NCI-H526 (cell line): ENCODE data around the gene CSTPP1.
"Not testable (repeated sequence)": the region's sequence is repeated elsewhere in the genome, so short reads cannot be mapped to it uniquely, and the experiment has no call there.

Experiments used
- DNase-seq, 2 experiments: peaks; one replicate each; lab custom pipeline; 2025; lab: John Stamatoyannopoulos, UW

Gene CSTPP1

GRCh38 chr11:46912526-46913150 is 23.9 kb upstream of the CSTPP1 start:
- DNase-seq: peak; percentile 94 to 95

DNA sequence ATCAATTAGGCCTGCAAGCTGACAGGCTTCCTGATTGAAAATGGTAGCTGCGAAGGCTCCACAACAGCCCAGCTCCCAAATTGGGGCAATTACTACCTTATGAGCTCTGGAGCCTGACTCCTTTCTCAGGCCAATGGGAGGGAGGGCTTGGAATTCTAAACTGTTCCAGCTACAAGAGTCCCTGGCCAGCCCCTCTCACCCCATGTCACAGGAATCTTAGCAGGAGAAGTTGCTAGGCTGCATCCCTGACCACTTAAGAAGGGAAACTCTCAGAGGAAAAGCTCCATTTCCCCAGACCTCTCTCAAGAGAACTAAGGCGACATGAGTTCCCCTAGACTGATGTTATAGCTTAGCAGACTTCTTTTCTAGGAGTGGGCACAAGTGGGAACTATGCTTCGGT is 23.1 kb upstream of the CSTPP1 start:
- DNase-seq: no peak

- no peak for DNase-seq
These were observed 22.2 kb upstream of the CSTPP1 start for GRCh38 chr11:46914363-46914762.

DNA sequence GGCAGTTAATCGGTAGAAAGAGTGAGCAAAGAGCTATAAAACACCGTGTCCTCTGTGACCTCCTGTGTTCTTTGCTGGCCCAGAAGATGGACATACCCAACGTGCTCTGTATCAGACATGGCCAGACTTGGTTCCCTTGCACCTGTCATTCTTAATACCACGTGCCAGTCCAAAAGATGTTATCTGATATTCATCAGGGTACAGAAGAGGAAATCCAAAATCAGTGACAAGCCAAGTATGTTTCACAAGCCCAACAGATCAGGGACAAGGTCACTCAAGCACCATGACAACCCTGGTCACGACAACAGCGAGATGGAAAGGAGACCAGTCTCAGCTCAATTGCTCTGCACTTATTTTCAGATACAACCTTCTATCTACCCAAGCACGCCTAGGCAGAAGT is 21.7 kb upstream of the CSTPP1 start:
- no peak for DNase-seq

DNA sequence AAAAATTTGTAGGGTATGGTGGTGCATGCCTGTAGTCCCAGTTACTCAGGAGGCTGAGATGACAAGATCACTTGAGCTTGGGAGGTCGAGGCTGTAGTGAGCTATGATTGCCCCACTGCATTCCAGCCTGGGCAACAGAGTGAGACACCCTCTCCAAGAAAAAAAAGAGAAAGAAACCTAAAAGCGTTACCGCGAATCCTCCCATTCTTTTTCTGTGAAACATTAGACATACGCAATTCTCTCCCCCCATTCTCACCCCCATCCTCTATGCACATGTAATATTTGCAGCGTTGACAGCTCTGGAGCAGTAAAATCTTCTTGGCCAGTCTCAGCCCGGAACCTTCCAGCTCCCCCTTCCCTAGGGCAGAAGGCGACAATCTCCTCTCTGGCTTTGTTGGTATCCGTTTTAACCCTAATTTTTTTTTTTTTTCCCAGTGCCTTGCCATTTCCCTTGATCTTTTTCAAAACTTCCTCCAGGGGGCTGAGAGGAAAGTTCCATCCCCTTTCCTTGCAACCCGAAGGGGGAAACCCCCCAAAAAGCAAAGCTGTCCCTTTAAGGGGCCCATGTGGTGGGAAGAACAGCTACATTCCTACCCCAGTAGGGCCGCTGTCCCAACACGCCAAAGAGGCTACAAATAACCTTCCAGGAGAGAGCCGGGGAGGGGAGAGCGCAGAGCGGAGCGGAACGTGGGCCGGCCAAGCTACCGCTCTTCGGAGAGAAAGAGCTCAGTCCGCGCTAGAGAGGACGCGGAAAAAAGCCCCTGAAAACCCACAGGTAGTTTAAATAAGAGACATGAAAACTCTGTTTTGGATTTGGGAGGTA is 20.1 kb upstream of the CSTPP1 start:
- peak; percentile 55 to 87 for DNase-seq

GRCh38 chr11:46917109-46917761 is 19.3 kb upstream of the CSTPP1 start:
- no peak for DNase-seq

- DNase-seq: peak in 1 of 2 experiments; percentile 65
These were observed 18.8 kb upstream of the CSTPP1 start for GRCh38 chr11:46917762-46918082.

- DNase-seq: peak in 1 of 2 experiments; percentile 87
These were observed 18.3 kb upstream of the CSTPP1 start, which contains the start of gene LRP4 for GRCh38 chr11:46918083-46918787. LRP4 (minus strand) TSS chr11:46918550; CDS start chr11:46918379, 171 bp downstream.

GRCh38 chr11:46918788-46919513 is 17.6 kb upstream of the CSTPP1 start:
- peak in 1 of 2 experiments; percentile 17 for DNase-seq

DNA sequence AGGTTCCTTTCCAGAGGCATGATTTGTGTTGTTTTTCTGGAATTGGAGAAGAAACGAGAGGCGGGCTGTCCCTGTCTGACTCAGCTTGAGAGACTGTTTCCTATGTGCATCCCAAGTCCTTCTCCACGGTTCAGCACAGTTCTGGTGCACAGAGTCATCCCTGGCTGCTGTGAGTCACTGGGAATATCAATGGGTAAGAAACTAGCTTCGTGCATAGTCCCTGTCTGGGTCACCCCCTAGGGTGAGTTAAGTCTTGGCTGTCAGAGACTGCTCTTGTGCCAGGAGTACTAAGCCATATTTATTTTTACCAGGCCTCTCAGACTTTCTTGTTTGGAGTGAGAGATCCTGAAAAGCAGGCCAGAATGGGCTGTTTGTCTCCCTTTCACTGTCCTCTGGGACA is 15.8 kb upstream of the CSTPP1 start:
- no peak for DNase-seq

GRCh38 chr11:46927928-46928327 is 8.6 kb upstream of the CSTPP1 start:
- DNase-seq: not testable (repeated sequence)

GRCh38 chr11:46928701-46929100 is 7.9 kb upstream of the CSTPP1 start:
- not testable (repeated sequence) for DNase-seq

DNA sequence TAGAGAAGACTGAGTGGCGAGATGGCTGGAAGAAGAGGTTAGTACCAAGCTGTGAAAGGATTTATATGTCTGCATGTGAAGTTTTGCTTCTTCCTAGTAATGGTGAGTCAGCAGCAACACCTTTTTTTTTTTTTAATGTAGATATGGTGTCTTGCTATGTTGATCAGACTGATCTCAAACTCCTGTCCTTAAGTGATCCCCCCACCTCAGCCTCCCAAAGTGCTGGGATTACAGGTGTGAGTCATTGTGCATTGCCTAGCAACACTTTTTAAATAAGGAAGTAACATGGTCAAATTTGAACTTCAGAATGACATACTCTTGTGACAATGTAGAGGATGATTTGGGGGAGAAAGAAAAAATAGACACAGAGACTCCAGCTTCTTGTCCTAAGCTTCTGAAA is 6.5 kb upstream of the CSTPP1 start:
- no peak for DNase-seq

DNA sequence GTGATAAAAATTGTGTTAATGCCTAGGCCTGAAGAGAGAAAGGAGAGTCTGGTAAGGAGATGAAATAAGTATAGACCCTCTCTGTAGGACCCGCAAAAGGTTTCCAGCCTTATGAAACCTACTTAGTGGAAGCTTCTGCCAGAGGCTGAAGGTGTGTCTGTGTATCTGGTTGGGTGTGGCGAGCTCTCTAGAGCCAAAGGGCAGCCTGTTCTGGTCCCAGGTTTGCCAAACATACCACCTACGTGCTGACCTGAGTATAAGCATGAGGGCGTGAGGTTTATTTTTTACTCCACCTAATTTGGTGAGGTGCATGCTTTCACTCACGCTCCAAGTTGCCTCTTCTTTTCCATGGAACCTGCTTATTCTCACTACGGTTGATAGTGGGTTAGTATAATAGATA is 5.6 kb downstream of the CSTPP1 start:
- DNase-seq: no peak

DNA sequence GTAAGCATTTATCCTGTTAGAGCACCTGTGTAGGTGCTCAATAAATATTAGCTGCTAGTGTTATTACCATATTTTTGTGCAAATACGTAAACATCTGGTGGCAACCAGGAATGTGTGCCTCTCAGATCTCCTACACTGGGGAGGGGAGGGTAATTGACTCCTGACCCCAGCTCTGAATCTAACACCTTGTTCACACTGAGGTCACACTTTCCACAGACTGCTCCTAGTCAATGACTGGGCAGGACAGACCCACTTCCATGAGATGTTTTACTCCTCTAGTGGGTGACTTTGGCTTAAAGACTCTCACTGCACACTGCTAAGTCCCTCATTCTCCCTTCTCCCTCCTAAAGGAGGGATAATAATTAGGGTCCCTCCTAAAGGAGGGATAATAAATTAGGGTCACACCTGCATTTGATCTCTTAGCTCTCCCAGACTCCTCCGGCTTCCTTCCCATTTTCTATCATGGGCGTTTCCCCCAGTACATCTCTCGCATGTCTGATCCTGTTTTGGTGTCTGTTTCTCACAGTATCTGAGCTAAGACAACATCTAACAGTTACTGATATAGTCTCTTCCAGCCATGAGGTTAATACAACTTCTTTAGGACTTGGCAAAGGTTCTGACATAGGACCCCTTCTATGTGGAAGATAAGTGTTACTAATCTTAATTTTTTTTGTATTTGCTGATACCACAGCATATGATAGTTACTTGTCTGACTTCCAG is 8.0 kb downstream of the CSTPP1 start:
- no peak for DNase-seq

- DNase-seq: no peak
These were observed 11.0 kb downstream of the CSTPP1 start for GRCh38 chr11:46947399-46948077.

DNA sequence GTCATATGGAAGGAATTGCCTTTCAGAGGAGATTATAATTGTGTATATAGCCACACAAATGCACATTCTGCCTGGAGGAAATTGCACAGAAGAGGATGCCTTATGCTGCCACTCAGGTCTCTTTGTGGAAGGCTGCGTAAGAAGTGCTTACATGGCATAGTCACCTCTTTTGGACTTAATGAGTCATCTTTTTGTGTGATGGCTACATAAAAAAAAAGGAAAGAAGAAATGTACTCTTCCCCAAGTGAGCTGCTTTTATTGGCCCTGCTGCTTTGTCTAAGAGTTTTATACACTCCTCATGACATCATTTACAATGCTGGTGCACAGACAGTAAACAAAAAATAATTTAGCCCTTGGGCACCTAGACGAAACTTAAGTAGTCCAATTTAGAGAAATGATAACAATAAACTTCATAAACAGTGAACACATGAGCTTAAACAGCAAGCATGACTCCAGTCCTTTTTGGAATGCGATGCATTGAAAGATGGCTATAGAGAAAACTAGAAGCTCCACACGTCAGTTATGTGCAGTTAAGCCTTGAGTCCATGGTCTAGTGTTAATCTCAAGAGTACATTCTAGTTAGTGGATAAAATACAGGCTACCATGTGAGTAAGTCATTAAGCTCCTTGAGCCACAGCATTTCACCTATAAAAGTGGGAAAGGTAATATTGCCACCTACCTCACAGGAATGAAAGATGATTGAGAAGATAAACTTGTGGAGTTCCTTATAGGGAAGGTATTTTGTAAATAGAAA is 12.0 kb downstream of the CSTPP1 start:
- DNase-seq: no peak

DNA sequence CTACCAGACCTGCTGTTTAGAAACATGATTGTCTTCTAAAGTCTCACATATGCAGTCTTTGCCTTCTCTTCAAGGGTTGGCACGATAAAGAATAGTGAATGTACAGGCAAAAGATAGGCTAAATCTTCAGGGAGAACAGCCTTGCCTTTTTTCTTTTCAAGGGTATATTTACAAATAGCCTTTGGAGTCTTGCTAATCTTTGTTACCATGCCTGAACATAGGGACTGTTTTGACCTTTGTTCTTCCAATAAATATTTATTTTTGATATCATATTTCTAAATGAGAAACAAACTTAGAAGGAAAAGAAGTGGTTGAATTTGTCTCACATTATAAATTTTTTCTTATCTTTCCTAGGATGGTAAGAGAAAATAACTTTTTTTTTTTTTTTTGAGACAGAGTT is 12.7 kb downstream of the CSTPP1 start:
- no peak for DNase-seq

GRCh38 chr11:46951864-46952263 is 15.3 kb downstream of the CSTPP1 start:
- DNase-seq: no peak

GRCh38 chr11:46952553-46952952 is 16.0 kb downstream of the CSTPP1 start:
- DNase-seq: no peak
